GM21423 (cell line): ENCODE data around the gene ATXN7.

ENCODE experiments used
- ATAC-seq: cut with Tn5 transposase; IDR thresholded peaks from one replicate; pipeline ENCODE4 v1.9.1; 2021; ENCODE audit warnings: mild to moderate bottlenecking, moderate library complexity; ENCODE audit not compliant: unreplicated experiment

The ATXN7 gene

GRCh38 chr3:64010199-64010598 is 146.5 kb downstream of the ATXN7 start:
- ATAC-seq = no peak

GRCh38 chr3:64011685-64012084 is 148.0 kb downstream of the ATXN7 start:
- no peak for ATAC-seq

- ATAC-seq = no peak
These were observed 153.4 kb downstream of the ATXN7 start for GRCh38 chr3:64016941-64017620.

- ATAC-seq = no peak
These were observed 155.6 kb downstream of the ATXN7 start for GRCh38 chr3:64019271-64019670.

GRCh38 chr3:64019879-64020278 is 156.2 kb downstream of the ATXN7 start:
- ATAC-seq = no peak

GRCh38 chr3:64021922-64022321 is 158.3 kb downstream of the ATXN7 start:
- ATAC-seq = no peak

- no peak for ATAC-seq
These were observed 159.0 kb downstream of the ATXN7 start for GRCh38 chr3:64022451-64023186.

GRCh38 chr3:64023187-64023860 is 159.7 kb downstream of the ATXN7 start, which contains the start of gene PSMD6:
Gene PSMD6, minus strand, starts transcription at chr3:64023494. Its CDS starts 75 bp downstream, at chr3:64023419.
- peak; percentile 97 for ATAC-seq

GRCh38 chr3:64023861-64024223 is 160.2 kb downstream of the ATXN7 start:
- no peak for ATAC-seq

GRCh38 chr3:64026346-64026745 is 162.7 kb downstream of the ATXN7 start:
- ATAC-seq = no peak

- ATAC-seq = no peak
These were observed 164.0 kb downstream of the ATXN7 start for GRCh38 chr3:64027658-64028057.

GRCh38 chr3:64028754-64029153 is 165.1 kb downstream of the ATXN7 start:
- no peak for ATAC-seq

- ATAC-seq = no peak
These were observed 165.6 kb downstream of the ATXN7 start for GRCh38 chr3:64029287-64029686.

- peak; percentile 97 for ATAC-seq
These were observed 167.1 kb downstream of the ATXN7 start for GRCh38 chr3:64030741-64031140.

GRCh38 chr3:64031540-64032508 is 168.2 kb downstream of the ATXN7 start:
- no peak for ATAC-seq

GRCh38 chr3:64033069-64033468 is 169.4 kb downstream of the ATXN7 start:
- ATAC-seq = no peak

GRCh38 chr3:64037084-64037483 is 173.4 kb downstream of the ATXN7 start:
- ATAC-seq = no peak

GRCh38 chr3:64038253-64038767 is 174.6 kb downstream of the ATXN7 start:
- ATAC-seq = no peak

- no peak for ATAC-seq
These were observed 175.7 kb downstream of the ATXN7 start for GRCh38 chr3:64039332-64039731.

GRCh38 chr3:64039981-64040733 is 176.5 kb downstream of the ATXN7 start:
- ATAC-seq = no peak
